Body of pancreas (tissue), 4 donors: ENCODE measurements around the gene STK39.

ENCODE experiments used
- POLR2A ChIP-seq, 3 donors: fragments of 450-650 bp; IDR thresholded peaks; one replicate each; pipeline ENCODE4 v1.6.1; 2016; ENCODE audit warnings: antibody characterized with exemption in 3 of 3, mild to moderate bottlenecking in 2 of 3
- TF ChIP-seq, protein P1 (sequence below), 7 experiments: fragments of 450-650 bp in 4 of 7; fragments of 200-600 bp in 3 of 7; sonication (generic) in 3 of 7; IDR thresholded peaks; one replicate each; pipeline ENCODE4 v1.5.1; 2016 to 2019; ENCODE audit warnings: antibody characterized with exemption in 7 of 7

DNA sequence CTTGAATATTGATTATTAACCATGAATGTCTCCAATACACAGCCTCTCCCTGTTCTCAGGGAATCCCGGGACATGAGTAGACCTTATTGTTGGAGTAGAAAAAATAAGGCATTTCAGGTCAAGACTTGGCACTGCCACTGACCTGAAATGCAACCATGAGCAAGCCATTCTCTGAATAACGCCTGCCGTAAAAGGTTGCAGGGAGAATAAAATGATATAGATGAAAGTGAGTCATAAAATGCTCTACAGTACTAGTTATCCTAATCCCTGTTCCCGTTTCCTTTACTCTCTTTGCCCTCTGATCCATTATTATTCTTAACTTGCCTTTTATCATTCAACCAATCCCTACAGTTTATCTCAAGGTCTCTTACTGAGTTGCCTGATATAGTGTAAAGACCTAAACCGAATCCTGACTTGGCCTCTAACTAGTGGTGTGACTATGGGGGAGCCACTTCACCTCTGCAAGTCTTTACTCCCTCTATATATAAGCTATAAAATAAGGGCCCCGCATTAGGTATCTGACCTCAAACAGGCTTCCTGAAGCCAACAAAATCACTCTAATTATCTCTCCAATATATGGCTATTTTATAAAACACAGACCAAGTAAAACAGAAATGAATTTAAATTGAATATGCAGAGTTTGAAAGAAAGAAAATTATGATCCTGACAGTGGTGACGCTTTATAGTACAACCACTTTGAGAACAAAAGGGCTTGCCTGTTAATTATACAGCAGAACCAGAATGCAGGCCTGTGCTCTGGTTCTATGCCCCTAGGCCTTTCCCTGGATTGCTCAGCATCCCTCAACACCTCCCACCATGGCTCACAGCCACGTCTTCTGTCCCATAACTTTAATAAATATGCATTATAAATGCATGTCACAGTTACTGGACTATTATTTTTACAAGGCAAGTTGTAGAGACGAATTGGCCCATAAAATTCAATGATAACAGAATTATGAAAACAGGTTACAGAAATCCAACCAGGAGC is 183.1 kb downstream of the STK39 start:
- no peak for TF ChIP-seq POLR2A (IDR thresholded peaks at IDR 0.05)
- TF ChIP-seq, protein P1, sequence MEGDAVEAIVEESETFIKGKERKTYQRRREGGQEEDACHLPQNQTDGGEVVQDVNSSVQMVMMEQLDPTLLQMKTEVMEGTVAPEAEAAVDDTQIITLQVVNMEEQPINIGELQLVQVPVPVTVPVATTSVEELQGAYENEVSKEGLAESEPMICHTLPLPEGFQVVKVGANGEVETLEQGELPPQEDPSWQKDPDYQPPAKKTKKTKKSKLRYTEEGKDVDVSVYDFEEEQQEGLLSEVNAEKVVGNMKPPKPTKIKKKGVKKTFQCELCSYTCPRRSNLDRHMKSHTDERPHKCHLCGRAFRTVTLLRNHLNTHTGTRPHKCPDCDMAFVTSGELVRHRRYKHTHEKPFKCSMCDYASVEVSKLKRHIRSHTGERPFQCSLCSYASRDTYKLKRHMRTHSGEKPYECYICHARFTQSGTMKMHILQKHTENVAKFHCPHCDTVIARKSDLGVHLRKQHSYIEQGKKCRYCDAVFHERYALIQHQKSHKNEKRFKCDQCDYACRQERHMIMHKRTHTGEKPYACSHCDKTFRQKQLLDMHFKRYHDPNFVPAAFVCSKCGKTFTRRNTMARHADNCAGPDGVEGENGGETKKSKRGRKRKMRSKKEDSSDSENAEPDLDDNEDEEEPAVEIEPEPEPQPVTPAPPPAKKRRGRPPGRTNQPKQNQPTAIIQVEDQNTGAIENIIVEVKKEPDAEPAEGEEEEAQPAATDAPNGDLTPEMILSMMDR (IDR thresholded peaks at IDR 0.05), result no peak
